Muscle of back (tissue), 11 donors: ENCODE results near the gene SIX2. TPM values are rescaled to one million over a fixed set of nuclear protein-coding genes. Genes with fewer than 3 reads are reported as not detected.

ENCODE experiments used
- DNase-seq, 3 donors: peaks; one replicate each; pipeline versions ENCODE4 v3.0.0 to v3.0.0-alpha.2; 2013
- polyA plus RNA-seq, 10 donors: library from polyadenylated mRNA; unstranded; fragments of 120-200 nt; gene quantifications; one replicate each; pipeline ENCODE4 v1.2.1, GENCODE V29; 2013; ENCODE audit not compliant: insufficient read length in 10 of 10

Gene SIX2
- polyA plus RNA-seq, 10 donors, result 4.6 to 13.0 (median 7.4) TPM

DNA sequence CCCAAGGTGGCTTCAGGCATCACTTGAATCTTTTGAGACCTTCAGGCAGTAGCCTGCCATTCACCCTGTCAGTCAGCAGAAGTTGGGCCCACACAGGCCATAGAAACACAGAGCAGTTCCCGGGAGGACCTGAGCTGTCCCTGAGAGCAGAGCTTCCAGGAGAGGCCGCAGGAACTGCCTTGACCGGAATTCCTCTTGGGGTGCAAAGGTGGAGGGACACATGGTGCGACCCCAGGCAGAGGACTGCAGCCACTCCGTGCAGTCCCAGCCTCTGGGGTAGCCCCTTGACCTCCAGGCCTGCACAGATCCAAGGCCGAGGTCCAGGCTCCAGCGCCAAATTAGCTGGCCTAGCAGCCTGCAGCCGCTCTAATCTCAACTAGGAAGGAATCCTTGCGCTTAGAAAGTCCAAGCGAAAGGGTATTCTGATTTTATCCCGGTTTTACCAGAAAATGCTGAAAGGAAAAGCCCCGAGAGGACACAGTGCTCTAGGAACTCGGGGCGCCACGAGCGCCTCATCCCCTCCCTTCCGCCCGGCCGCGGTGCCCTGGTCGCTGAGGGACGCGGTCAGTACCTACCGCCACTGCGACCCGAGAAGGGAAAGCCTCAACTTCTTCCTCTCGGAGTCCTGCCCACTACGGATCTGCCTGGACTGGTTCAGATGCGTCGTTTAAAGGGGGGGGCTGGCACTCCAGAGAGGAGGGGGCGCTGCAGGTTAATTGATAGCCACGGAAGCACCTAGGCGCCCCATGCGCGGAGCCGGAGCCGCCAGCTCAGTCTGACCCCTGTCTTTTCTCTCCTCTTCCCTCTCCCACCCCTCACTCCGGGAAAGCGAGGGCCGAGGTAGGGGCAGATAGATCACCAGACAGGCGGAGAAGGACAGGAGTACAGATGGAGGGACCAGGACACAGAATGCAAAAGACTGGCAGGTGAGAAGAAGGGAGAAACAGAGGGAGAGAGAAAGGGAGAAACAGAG, 5.4 kb downstream of the SIX2 start:
- peak in 1 of 3 donors; percentile 15 for DNase-seq

DNA sequence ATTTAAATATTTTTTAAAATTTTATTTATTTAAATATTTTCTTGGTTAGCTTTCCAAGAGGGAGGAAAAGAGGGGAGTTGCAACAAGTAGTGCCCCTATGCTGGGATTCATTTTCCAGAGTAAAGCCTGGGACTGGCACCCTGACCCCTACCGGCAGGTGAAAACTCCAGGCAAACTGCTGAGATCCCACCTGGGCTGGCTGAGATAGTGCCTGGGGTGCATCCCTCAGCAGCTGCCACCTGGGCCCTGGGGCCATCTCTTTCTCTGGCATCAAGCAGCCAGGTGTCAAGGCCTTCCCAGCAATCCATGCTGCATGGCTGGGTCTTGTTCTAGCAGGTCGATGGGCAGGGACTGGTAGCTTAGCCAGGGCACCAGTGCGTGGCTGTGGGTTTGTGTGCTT, 6.6 kb downstream of the SIX2 start:
- DNase-seq, result no peak

DNA sequence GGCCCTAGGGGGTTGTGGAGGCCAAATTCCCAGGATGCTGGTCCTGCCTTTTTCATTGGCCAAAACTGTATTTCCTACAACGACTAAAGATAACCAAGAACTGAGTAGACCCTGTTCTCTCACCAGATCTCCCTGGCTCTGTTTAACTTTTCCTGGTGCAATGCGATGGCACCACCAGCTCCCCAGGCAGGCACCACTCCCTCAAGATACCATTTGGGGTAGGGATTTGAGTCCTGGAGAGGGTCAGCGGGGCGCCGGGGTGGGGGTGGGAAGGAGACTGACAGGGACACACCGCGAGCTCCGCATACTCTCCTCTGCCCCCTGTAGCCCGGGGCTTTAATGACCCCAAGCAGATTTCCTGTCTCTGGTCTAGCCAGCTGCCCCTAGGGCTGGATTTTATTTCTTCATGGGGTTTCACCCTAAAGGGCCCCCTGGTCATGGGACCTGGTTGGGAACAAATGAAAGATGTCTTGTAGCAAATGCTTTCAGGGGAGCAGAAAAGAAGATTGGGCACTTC, 7.3 kb downstream of the SIX2 start:
- no peak for DNase-seq

- peak in 1 of 3 donors; percentile 49 for DNase-seq
These were observed 8.1 kb downstream of the SIX2 start for GRCh38 chr2:45000921-45001868.

GRCh38 chr2:45000341-45000901, 8.8 kb downstream of the SIX2 start:
- DNase-seq, result no peak

DNA sequence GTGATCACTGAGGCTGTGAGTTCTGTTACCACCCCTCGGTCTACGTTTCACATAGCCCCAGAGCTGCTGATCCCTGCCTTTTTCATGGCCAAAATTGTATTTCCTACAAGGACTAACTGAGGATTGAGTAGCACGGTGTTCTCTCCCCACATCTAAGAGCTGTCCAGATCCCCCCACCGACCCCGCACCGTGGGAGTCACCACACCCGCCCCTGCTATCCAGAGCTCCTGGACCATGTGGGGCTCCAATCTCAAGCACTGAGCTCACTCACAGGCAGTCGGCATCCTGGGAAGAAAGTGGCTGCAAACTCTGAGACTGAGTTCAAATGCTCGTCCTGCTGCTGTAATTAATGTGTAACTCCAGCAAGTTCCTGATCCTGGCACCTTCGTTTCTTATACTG, 9.7 kb downstream of the SIX2 start:
- no peak for DNase-seq

GRCh38 chr2:44997963-44998362, 11.3 kb downstream of the SIX2 start:
- no peak for DNase-seq

GRCh38 chr2:44996356-44996755, 12.9 kb downstream of the SIX2 start:
- DNase-seq, result no peak

GRCh38 chr2:44994377-44994776, 14.9 kb downstream of the SIX2 start:
- DNase-seq, result no peak

- no peak for DNase-seq
These were observed 20.1 kb downstream of the SIX2 start for GRCh38 chr2:44989176-44989575.

DNA sequence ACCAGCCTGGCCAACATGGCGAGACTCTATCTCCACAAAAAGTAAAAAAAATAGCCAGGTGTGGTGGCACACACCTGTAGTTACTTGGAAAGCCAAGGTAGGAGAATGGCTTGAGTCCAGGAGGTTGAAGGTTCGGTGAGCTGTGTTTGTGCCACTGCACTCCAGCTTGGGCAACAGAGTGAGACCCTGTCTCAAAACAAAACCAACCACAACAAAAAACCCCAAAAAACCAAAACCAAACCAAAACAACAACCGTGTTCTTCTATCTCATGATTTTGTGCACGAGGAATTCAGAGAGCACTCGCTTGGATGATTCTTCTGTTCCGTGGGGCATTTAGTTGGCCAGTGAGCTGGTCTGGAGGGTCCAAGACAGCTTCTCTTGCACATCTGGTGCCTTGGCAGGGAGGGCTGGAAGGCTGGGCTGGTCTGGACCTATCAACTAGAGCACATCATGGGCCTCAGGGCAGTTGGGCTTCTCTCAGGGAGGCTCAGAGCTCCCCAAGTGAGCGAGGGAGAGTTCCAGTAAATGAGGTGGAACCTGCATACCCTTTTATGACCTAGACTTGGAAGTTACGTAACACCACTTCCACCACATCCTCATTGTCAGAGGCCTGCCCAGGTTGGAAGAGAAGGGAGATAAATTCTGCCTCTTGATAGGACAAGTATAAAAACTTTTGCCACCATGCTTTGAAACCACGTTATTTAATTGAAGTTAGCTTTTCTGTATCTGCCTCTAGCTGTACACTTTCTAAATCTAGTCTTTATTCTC, 25.2 kb downstream of the SIX2 start:
- DNase-seq, result no peak

DNA sequence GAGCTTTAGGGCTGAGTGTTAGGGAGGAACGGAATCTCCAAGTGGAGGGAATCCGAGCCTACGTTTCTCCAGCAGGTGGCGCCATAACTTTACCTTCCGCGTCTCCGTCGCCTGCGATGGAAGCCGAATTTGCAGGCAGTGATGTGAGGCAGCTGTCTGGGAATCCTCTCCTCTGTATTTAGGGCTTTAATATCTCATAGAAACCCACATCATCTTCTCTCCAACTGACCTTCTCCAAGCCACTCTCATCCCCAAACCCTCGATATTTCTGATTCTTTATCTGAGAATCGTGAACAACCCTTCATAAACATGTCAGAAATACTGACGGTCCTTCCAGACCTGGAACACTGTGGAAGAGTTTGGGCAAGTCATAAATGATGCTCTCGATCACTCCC, 27.5 kb downstream of the SIX2 start:
- DNase-seq, result peak; percentile 66 to 88 (median 86)

DNA sequence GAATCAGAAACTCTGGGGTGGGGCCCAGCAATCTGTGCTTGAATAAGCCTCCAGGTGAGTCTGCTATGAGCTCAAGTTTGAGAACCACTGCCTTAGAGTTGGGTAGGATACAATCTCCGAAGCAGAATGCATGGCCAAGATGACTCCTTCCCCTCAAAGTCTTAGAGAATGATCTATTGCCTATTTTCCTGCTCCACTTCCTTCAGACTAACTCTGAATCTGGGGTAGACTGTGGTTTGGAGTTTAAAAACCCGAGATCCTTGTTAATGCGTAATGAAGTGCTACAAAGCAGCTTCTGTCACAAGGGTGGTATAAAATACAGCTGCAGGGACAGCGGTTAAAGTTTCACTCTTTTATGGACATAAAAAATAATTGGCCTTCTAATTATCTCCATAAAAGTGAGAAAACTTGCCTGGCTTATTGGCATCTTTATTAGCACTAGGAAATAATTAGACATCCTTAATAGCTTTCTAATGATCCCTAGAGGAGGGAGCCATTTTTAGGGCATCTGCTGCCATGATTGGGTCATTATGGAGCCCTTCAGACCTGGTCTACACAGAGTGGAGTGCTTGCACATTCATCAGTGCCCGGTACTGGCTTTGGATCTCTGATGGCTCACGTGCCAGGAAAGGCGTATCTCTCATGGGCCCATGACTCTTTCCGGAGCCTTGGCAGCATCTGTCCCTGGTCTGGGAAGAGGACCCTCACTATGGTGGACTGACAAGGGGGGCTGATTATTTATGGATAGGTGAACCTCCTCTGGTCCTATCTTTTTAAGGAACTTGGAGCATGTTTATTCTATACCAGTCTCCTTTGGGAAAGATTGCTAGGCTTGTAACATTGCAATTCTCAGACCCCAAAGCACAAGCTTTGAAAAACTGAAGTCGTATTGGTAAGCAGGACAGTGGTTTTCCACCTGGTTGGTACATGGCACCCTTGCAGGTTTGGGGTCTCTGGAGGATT, 28.2 kb downstream of the SIX2 start:
- DNase-seq, result no peak

- DNase-seq, result no peak
These were observed 29.7 kb downstream of the SIX2 start for GRCh38 chr2:44979581-44979980.

DNA sequence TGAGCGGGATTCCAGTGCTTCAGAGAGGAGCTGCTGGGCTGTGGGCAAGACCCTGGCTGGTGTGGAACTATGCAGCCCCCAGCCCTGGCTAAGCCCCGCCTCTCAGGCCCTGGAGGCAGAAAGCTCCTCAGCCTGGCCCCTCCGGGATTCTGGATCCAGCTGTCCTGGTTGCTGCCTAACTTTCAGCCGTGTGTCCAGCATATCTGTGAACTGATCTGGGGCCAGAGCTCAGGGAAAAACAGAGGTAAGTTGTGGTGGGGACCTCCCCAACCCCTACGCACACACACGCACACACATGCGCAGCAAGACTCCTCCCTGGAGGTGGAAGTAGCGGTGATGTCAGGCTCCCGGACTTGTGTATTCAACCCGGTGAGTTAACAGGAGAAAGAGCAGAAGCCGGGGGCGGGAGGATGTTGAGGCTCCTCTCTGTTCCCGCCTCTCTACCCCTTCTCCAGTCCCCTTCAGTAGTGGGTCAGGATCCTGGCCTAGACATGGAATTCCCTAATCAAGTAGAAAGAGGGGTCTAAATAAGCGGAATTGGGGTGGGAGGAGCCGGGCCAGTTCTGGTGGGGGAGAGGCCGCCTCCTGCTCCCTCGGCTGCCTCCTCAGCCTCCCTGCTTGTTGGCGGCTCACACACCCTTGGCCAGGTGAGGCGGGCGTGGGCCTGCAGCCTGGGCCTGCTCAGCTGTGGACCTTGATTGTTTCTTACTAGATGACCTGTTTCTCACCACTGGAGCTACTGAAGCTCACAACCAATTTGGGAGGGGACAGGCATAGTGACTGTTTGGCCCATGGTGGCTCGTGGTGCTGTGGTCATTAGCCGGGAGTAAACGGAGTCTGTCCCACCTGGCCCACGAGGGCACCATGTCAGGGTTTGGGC, 33.4 kb downstream of the SIX2 start:
- DNase-seq, result no peak

- no peak for DNase-seq
These were observed 35.1 kb downstream of the SIX2 start for GRCh38 chr2:44974064-44974715.

DNA sequence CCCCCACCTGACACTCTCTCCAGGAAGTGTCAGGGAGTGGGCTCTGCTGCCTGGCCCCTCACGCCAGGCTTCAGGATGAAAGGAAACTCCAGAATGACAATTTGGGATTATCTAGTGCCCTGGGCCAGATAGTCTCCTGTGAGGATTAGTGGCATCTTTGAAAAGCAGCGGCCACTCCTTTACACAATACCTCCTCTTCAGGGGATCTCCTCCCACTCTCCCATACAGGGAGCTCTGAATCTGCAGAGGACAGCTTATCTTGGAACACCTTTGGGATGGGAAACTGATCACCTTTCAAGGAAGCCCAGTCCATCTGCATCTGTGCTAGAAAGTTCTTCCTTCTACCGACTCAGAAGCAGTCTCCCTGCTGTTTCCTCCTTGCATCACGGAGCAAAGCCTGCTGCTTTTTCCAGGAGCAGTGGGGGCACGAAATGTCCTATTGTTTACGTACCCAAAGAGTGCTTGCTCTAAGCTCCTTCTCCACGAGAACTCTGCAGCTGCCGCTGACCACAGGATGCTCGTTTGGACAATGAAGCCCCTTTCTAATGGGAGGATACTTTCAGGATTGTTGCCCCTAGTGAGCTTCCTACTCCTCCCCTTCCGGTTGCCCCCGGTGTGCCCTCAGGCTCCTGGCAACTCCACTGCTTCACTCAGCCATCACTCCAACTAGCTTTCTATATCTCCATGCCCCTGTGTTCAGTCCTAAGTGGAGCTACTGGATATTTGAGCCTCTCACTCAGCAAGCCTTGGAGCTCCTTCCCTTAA, 36.3 kb downstream of the SIX2 start:
- DNase-seq, result no peak
